Measurements from ENCODE around the gene PDIK1L. TPM values are rescaled to one million over a fixed set of nuclear protein-coding genes. Genes with fewer than 3 reads are reported as not detected.
"Not testable (repeated sequence)": the region's sequence is repeated elsewhere in the genome, so short reads cannot be mapped to it uniquely, and the experiment has no call there.

Gene PDIK1L
- total RNA-seq, 1 donor from 2014 or later = 6.8 TPM

GRCh38 chr1:26090893-26091292, 20.7 kb upstream of the PDIK1L start:
- Mint-ChIP-seq H3K4me1 (ENCODE audit: low read depth) (peaks cover 6% of the 10 kb centered on the region), H3K4me3 (ENCODE audit: unreplicated experiment) (no peak overlapping the region), H3K36me3 (ENCODE audit: low read depth) (no peaks in the 10 kb centered on the region), H3K27ac (ENCODE audit: unreplicated experiment) (no peak overlapping the region), H3K27me3 (ENCODE audit: low read depth) (peaks cover 8% of the 10 kb centered on the region), H3K9me3 (ENCODE audit: low read depth) (no peaks in the 10 kb centered on the region)
- no peak for DNase-seq (ENCODE audit: low spot score)
- TF ChIP-seq CTCF (IDR thresholded peaks at IDR 0.05) = no peak

GRCh38 chr1:26092422-26092821, 19.2 kb upstream of the PDIK1L start:
- no peak overlapping the region for H3K27ac Mint-ChIP-seq (ENCODE audit: unreplicated experiment)
- H3K36me3 Mint-ChIP-seq (ENCODE audit: low read depth) = no peaks in the 10 kb centered on the region
- peaks cover 8% of the 10 kb centered on the region for H3K4me1 Mint-ChIP-seq (ENCODE audit: low read depth)
- H3K27me3 Mint-ChIP-seq (ENCODE audit: low read depth) = peaks cover 8% of the 10 kb centered on the region
- no peak for TF ChIP-seq CTCF (IDR thresholded peaks at IDR 0.05)
- DNase-seq (ENCODE audit: low spot score) = no peak
- no peak overlapping the region for H3K4me3 Mint-ChIP-seq (ENCODE audit: unreplicated experiment)
- H3K9me3 Mint-ChIP-seq (ENCODE audit: low read depth) = no peaks in the 10 kb centered on the region

GRCh38 chr1:26093569-26093968, 18.1 kb upstream of the PDIK1L start:
- H3K27ac Mint-ChIP-seq (ENCODE audit: unreplicated experiment); H3K4me3 Mint-ChIP-seq (ENCODE audit: unreplicated experiment); H3K9me3 Mint-ChIP-seq (ENCODE audit: low read depth): not testable (repeated sequence)

GRCh38 chr1:26094076-26094669, 17.5 kb upstream of the PDIK1L start:
- TF ChIP-seq CTCF (IDR thresholded peaks at IDR 0.05) = no peak
- H3K9me3 Mint-ChIP-seq (ENCODE audit: low read depth) = no peaks in the 10 kb centered on the region
- H3K4me1 Mint-ChIP-seq (ENCODE audit: low read depth) = peaks cover 16% of the 10 kb centered on the region
- no peak overlapping the region for H3K4me3 Mint-ChIP-seq (ENCODE audit: unreplicated experiment)
- no peak overlapping the region for H3K27ac Mint-ChIP-seq (ENCODE audit: unreplicated experiment)
- H3K36me3 Mint-ChIP-seq (ENCODE audit: low read depth) = no peaks in the 10 kb centered on the region
- peaks cover 8% of the 10 kb centered on the region for H3K27me3 Mint-ChIP-seq (ENCODE audit: low read depth)
- DNase-seq (ENCODE audit: low spot score) = no peak

More at GRCh38 chr1:26093569-26093968, 18.1 kb upstream of the PDIK1L start:
- not testable (repeated sequence) for H3K27me3 Mint-ChIP-seq (ENCODE audit: low read depth); H3K36me3 Mint-ChIP-seq (ENCODE audit: low read depth); DNase-seq (ENCODE audit: low spot score)
- H3K4me1 Mint-ChIP-seq (ENCODE audit: low read depth) = peaks cover 16% of the 10 kb centered on the region

- TF ChIP-seq CTCF (IDR thresholded peaks at IDR 0.05) = peak; percentile 37
- no peaks in the 10 kb centered on the region for H3K36me3 Mint-ChIP-seq (ENCODE audit: low read depth)
- H3K4me3 Mint-ChIP-seq (ENCODE audit: unreplicated experiment) = no peak overlapping the region
- no peak overlapping the region for H3K27ac Mint-ChIP-seq (ENCODE audit: unreplicated experiment)
- peaks cover 16% of the 10 kb centered on the region for H3K4me1 Mint-ChIP-seq (ENCODE audit: low read depth)
- peaks cover 8% of the 10 kb centered on the region for H3K27me3 Mint-ChIP-seq (ENCODE audit: low read depth)
- DNase-seq (ENCODE audit: low spot score) = no peak
- no peaks in the 10 kb centered on the region for H3K9me3 Mint-ChIP-seq (ENCODE audit: low read depth)
These were observed 16.8 kb upstream of the PDIK1L start for GRCh38 chr1:26094677-26095383.

GRCh38 chr1:26096471-26096870, 15.2 kb upstream of the PDIK1L start:
- no peak overlapping the region for H3K27ac Mint-ChIP-seq (ENCODE audit: unreplicated experiment)
- H3K4me1 Mint-ChIP-seq (ENCODE audit: low read depth) = peaks cover 16% of the 10 kb centered on the region
- DNase-seq (ENCODE audit: low spot score) = no peak
- TF ChIP-seq CTCF (IDR thresholded peaks at IDR 0.05) = no peak
- H3K9me3 Mint-ChIP-seq (ENCODE audit: low read depth) = no peaks in the 10 kb centered on the region
- peaks cover 8% of the 10 kb centered on the region for H3K27me3 Mint-ChIP-seq (ENCODE audit: low read depth)
- H3K36me3 Mint-ChIP-seq (ENCODE audit: low read depth) = no peaks in the 10 kb centered on the region
- no peak overlapping the region for H3K4me3 Mint-ChIP-seq (ENCODE audit: unreplicated experiment)

Measured in chondrocyte (in vitro differentiated cells).